Measurements from ENCODE around the gene ALDH7A1. TPM values are rescaled to one million over a fixed set of nuclear protein-coding genes. Genes with fewer than 3 reads are reported as not detected.

ALDH7A1 gene
- total RNA-seq, 1 donor from 2014 or later: 44.2 TPM

DNA sequence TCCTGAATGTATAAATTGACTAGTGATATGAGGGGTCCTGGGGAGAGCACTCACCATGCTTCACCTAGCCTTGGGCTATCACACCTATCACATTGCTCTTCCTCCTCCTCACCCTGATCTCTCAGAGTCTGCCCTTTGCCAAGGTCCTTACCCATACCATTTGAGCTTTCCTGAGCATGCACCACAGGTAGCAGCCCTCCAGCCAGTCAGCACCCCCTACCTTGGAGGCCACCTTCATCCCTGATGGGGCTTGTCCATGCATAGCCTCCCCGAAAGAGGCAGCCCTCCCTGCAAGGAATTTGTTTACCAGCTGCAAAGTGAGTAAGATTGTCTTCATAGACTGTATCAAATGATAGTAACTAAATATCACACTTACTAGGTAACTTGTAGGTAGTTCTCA lies 83.1 kb downstream of the ALDH7A1 start:
- FAIRE-seq (peak; percentile 68), DNase-seq (ENCODE audit: low read depth) (no peak)
- no peaks in the 10 kb centered on the region for H3K36me3 ChIP-seq (ENCODE audit: control insufficient read depth, insufficient read depth, low read length)
- no peaks in the 10 kb centered on the region for H3K27me3 ChIP-seq (ENCODE audit: control insufficient read depth, insufficient read depth, low read length)
- H3K4me3 ChIP-seq (ENCODE audit: low read depth, low read length): no peak overlapping the region
- TF ChIP-seq, protein P1, sequence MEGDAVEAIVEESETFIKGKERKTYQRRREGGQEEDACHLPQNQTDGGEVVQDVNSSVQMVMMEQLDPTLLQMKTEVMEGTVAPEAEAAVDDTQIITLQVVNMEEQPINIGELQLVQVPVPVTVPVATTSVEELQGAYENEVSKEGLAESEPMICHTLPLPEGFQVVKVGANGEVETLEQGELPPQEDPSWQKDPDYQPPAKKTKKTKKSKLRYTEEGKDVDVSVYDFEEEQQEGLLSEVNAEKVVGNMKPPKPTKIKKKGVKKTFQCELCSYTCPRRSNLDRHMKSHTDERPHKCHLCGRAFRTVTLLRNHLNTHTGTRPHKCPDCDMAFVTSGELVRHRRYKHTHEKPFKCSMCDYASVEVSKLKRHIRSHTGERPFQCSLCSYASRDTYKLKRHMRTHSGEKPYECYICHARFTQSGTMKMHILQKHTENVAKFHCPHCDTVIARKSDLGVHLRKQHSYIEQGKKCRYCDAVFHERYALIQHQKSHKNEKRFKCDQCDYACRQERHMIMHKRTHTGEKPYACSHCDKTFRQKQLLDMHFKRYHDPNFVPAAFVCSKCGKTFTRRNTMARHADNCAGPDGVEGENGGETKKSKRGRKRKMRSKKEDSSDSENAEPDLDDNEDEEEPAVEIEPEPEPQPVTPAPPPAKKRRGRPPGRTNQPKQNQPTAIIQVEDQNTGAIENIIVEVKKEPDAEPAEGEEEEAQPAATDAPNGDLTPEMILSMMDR (IDR thresholded peaks at IDR 0.05; ENCODE audit: insufficient read depth, low read length, severe bottlenecking): no peak

DNA sequence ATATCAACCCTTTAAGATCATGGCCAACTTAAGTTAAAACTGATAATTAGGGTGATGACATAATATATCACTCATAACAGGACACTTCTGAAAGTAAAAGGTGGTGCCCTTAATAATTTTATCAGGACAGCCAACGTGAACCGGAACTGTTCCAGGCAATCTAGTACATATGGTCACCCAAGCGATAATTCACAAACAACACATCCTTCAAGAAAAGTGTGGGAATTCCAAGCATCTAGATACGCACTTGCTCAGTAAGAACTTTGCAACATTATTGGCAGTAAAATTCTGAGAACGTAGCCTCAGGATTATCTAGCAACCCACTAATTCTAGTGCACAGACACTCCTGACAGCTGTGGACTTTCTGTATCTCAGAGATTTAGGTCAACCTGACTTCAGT lies 85.7 kb downstream of the ALDH7A1 start:
- TF ChIP-seq, protein P1 (IDR thresholded peaks at IDR 0.05; ENCODE audit: insufficient read depth, low read length, severe bottlenecking): no peak
- Histone ChIP-seq H3K27me3 (ENCODE audit: control insufficient read depth, insufficient read depth, low read length) (no peaks in the 10 kb centered on the region), H3K4me3 (ENCODE audit: low read depth, low read length) (no peak overlapping the region), H3K36me3 (ENCODE audit: control insufficient read depth, insufficient read depth, low read length) (no peaks in the 10 kb centered on the region)
- no peak for DNase-seq (ENCODE audit: low read depth)
- no peak for FAIRE-seq

GRCh38 chr5:126508962-126509279 lies 86.1 kb downstream of the ALDH7A1 start:
- Histone ChIP-seq H3K36me3 (ENCODE audit: control insufficient read depth, insufficient read depth, low read length) (no peaks in the 10 kb centered on the region), H3K4me3 (ENCODE audit: low read depth, low read length) (no peak overlapping the region), H3K27me3 (ENCODE audit: control insufficient read depth, insufficient read depth, low read length) (no peaks in the 10 kb centered on the region)
- TF ChIP-seq, protein P1 (IDR thresholded peaks at IDR 0.05; ENCODE audit: insufficient read depth, low read length, severe bottlenecking): no peak
- DNase-seq (ENCODE audit: low read depth) (peak; percentile 43), FAIRE-seq (no peak)

GRCh38 chr5:126508251-126508961 lies 86.6 kb downstream of the ALDH7A1 start:
- FAIRE-seq (no peak), DNase-seq (ENCODE audit: low read depth) (no peak)
- Histone ChIP-seq H3K36me3 (ENCODE audit: control insufficient read depth, insufficient read depth, low read length) (no peaks in the 10 kb centered on the region), H3K27me3 (ENCODE audit: control insufficient read depth, insufficient read depth, low read length) (no peaks in the 10 kb centered on the region), H3K4me3 (ENCODE audit: low read depth, low read length) (no peak overlapping the region)
- TF ChIP-seq, protein P1 (IDR thresholded peaks at IDR 0.05; ENCODE audit: insufficient read depth, low read length, severe bottlenecking): no peak

DNA sequence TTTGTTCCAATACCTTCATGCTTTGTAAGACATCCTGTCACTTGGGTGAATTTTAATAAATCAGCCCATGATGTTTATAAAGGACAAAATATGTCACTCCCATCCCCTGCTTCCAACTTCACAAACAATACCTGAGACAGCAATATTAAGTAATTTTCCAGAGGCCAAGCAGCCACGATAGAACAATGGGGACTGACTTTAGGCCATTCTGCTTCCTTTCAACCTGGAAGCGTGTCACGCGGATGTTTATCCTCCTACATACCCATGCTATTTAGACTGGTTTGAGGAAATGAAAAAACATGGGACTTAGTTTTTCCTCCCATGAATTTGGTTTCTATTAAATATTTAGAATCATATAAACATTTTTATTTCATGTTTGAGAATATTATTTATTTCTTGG lies 88.9 kb downstream of the ALDH7A1 start:
- Histone ChIP-seq H3K27me3 (ENCODE audit: control insufficient read depth, insufficient read depth, low read length) (no peaks in the 10 kb centered on the region), H3K4me3 (ENCODE audit: low read depth, low read length) (no peak overlapping the region), H3K36me3 (ENCODE audit: control insufficient read depth, insufficient read depth, low read length) (no peaks in the 10 kb centered on the region)
- FAIRE-seq (no peak), DNase-seq (ENCODE audit: low read depth) (no peak)
- TF ChIP-seq, protein P1 (IDR thresholded peaks at IDR 0.05; ENCODE audit: insufficient read depth, low read length, severe bottlenecking): no peak

DNA sequence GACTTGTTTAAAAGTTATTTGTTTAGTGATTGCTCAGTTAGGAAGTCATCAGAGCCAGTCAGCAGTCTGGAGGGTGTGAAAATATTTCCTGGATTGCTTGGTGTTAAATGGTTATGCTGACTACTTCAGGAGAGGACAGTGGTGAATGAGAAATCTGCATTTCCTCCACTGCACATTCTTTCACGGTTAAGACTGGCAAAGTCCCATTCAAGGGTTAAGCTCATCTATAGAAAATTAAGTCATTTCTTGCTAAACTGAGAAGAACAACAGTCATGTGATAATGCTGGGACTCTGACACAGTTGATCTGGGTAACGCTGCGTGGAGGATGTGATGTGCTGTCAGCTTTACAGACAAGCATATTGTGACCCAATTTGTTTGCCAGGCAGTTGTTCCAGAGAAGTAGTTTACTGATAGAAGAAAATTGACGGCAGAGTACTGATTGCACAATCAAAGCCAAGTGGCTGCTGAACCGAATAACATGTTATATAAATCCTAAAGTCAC lies 91.4 kb downstream of the ALDH7A1 start:
- DNase-seq (ENCODE audit: low read depth) (peak; percentile 93), FAIRE-seq (peak; percentile 7)
- Histone ChIP-seq H3K4me3 (ENCODE audit: low read depth, low read length) (no peak overlapping the region), H3K36me3 (ENCODE audit: control insufficient read depth, insufficient read depth, low read length) (no peaks in the 10 kb centered on the region), H3K27me3 (ENCODE audit: control insufficient read depth, insufficient read depth, low read length) (no peaks in the 10 kb centered on the region)
- TF ChIP-seq, protein P1 (IDR thresholded peaks at IDR 0.05; ENCODE audit: insufficient read depth, low read length, severe bottlenecking): no peak

Data from bronchial epithelial cell (primary cell).